GM19463 (cell line): ENCODE results near the gene CEP112.

Source experiments
- ATAC-seq: cut with Tn5 transposase; IDR thresholded peaks from one replicate; pipeline ENCODE4 v1.9.1; 2021; ENCODE audit warnings: mild to moderate bottlenecking, moderate library complexity; ENCODE audit not compliant: unreplicated experiment

Gene CEP112

GRCh38 chr17:66191593-66192377 is at the start of gene CEP112:
Gene CEP112, minus strand, starts transcription at chr17:66192133.
- ATAC-seq, result peak; percentile 78

- no peak for ATAC-seq
These were observed 48.7 kb upstream of the CEP112 start for GRCh38 chr17:66240630-66241029.

- no peak for ATAC-seq
These were observed 48.1 kb upstream of the CEP112 start for GRCh38 chr17:66240013-66240412.

- ATAC-seq, result no peak
These were observed 43.6 kb upstream of the CEP112 start for GRCh38 chr17:66235377-66235994.

- no peak for ATAC-seq
These were observed 42.7 kb upstream of the CEP112 start for GRCh38 chr17:66234611-66235010.

- ATAC-seq, result no peak
These were observed 41.3 kb upstream of the CEP112 start for GRCh38 chr17:66233023-66233753.

GRCh38 chr17:66230922-66231591 is 39.1 kb upstream of the CEP112 start:
- no peak for ATAC-seq

GRCh38 chr17:66229783-66230538 is 38.0 kb upstream of the CEP112 start:
- ATAC-seq, result no peak

GRCh38 chr17:66228887-66229782 is 37.2 kb upstream of the CEP112 start, which contains the start of gene APOH:
Gene APOH, minus strand, starts transcription at chr17:66229415. Its CDS starts 36 bp downstream, at chr17:66229379.
- ATAC-seq, result no peak

- no peak for ATAC-seq
These were observed 35.5 kb upstream of the CEP112 start for GRCh38 chr17:66227212-66228045.

- ATAC-seq, result no peak
These were observed 30.9 kb upstream of the CEP112 start for GRCh38 chr17:66222798-66223350.

GRCh38 chr17:66221755-66222530 is 30.0 kb upstream of the CEP112 start:
- no peak for ATAC-seq

- no peak for ATAC-seq
These were observed 29.4 kb upstream of the CEP112 start for GRCh38 chr17:66221343-66221742.

GRCh38 chr17:66220079-66220835 is 28.3 kb upstream of the CEP112 start:
- ATAC-seq, result no peak

GRCh38 chr17:66215529-66215911 is 23.6 kb upstream of the CEP112 start:
- no peak for ATAC-seq

GRCh38 chr17:66214884-66215528 is 23.1 kb upstream of the CEP112 start:
- no peak for ATAC-seq
